ENCODE data around the gene PLAC8.
"Not testable (repeated sequence)": the region's sequence is repeated elsewhere in the genome, so short reads cannot be mapped to it uniquely, and the experiment has no call there.

The PLAC8 gene

GRCh38 chr4:83071116-83071515, 43.4 kb downstream of the PLAC8 start:
- no peak for DNase-seq

- no peak for DNase-seq
These were observed 47.4 kb downstream of the PLAC8 start for GRCh38 chr4:83067058-83067639.

GRCh38 chr4:83065266-83065665, 49.3 kb downstream of the PLAC8 start:
- DNase-seq = no peak

GRCh38 chr4:83062739-83063138, 51.8 kb downstream of the PLAC8 start:
- no peak for DNase-seq

- no peak for DNase-seq
These were observed 59.6 kb downstream of the PLAC8 start for GRCh38 chr4:83054928-83055327.

GRCh38 chr4:83048781-83049180, 65.7 kb downstream of the PLAC8 start:
- not testable (repeated sequence) for DNase-seq

GRCh38 chr4:83046693-83047473, 67.6 kb downstream of the PLAC8 start:
- no peak for DNase-seq

GRCh38 chr4:83043801-83044407, 70.6 kb downstream of the PLAC8 start:
- no peak for DNase-seq

- not testable (repeated sequence) for DNase-seq
These were observed 71.4 kb downstream of the PLAC8 start for GRCh38 chr4:83043157-83043556.

GRCh38 chr4:83040269-83040668, 74.3 kb downstream of the PLAC8 start:
- DNase-seq = no peak

Measured in right kidney (tissue), 1 donor.